ENCODE results near the gene PDE12.

- TF ChIP-seq EZH2phosphoT487 (IDR thresholded peaks at IDR 0.05; ENCODE audit: low read depth, severe bottlenecking, unreplicated experiment) = no peak
- TF ChIP-seq, protein P1, sequence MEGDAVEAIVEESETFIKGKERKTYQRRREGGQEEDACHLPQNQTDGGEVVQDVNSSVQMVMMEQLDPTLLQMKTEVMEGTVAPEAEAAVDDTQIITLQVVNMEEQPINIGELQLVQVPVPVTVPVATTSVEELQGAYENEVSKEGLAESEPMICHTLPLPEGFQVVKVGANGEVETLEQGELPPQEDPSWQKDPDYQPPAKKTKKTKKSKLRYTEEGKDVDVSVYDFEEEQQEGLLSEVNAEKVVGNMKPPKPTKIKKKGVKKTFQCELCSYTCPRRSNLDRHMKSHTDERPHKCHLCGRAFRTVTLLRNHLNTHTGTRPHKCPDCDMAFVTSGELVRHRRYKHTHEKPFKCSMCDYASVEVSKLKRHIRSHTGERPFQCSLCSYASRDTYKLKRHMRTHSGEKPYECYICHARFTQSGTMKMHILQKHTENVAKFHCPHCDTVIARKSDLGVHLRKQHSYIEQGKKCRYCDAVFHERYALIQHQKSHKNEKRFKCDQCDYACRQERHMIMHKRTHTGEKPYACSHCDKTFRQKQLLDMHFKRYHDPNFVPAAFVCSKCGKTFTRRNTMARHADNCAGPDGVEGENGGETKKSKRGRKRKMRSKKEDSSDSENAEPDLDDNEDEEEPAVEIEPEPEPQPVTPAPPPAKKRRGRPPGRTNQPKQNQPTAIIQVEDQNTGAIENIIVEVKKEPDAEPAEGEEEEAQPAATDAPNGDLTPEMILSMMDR (IDR thresholded peaks at IDR 0.05; ENCODE audit: poor library complexity) = no peak
Measured at GRCh38 chr3:57594576-57594975, 38.5 kb downstream of the PDE12 start.
